ENCODE results near the gene B3GAT1. TPM values are rescaled to one million over a fixed set of nuclear protein-coding genes. Genes with fewer than 3 reads are reported as not detected.
"Not testable (repeated sequence)": the region's sequence is repeated elsewhere in the genome, so short reads cannot be mapped to it uniquely, and the experiment has no call there.

The B3GAT1 gene
- total RNA-seq, 1 donor from 2014 or later: 0.74 TPM

DNA sequence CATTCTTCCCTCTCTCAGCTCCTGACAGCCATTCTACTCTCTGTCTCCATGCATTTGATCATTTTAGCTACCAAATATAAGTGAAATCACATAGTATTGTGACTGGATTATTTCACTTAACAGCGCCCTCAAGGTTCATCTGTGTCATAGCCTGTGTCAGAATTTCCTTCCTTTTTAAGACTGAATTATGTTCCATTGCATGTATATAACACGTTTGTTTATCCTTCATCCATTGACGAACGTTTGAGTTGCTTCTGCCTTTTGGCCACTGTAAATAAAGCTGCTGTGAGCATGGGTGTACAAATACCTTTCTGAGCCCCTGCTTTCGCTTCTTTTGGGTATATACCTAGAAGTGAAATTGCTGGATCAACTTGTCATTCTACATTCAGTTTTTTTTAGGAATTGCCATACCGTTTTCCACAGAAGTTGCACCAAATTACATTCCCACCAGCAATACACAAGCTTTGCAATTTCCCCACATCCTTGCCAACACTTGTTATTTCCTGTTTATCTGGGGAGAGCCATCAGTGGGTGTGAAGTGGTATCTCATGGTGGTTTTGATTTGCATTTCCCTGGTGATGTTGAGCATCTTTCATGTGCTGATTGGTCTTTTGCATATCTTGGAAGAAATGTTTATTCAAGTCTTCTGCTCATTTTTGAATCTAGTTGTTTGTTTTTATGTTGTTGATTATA lies 62.8 kb downstream of the B3GAT1 start:
- no peak overlapping the region for H3K4me3 ChIP-seq
- H3K9me3 ChIP-seq: no peaks in the 10 kb centered on the region
- DNase-seq (ENCODE audit: extremely low spot score in 2 of 2): no peak
- no peak overlapping the region for H3K27ac ChIP-seq
- intact Hi-C loops (cut with DNase I): no loop called here
- no peak for TF ChIP-seq POLR2A (IDR thresholded peaks at IDR 0.05)
- no peak for TF ChIP-seq CTCF (IDR thresholded peaks at IDR 0.05)
- no peak for TF ChIP-seq POLR2AphosphoS5 (IDR thresholded peaks at IDR 0.05; ENCODE audit: insufficient read depth in 1 of 2, low read depth in 1 of 2)
- no peaks in the 10 kb centered on the region for H3K36me3 ChIP-seq
- no peaks in the 10 kb centered on the region for H3K27me3 ChIP-seq
- H3K4me1 ChIP-seq: no peaks in the 10 kb centered on the region

GRCh38 chr11:134347441-134347840 lies 64.6 kb downstream of the B3GAT1 start:
- Histone ChIP-seq H3K27me3 (no peaks in the 10 kb centered on the region), H3K4me3 (no peak overlapping the region), H3K9me3 (no peaks in the 10 kb centered on the region), H3K27ac (no peak overlapping the region), H3K4me1 (no peaks in the 10 kb centered on the region), H3K36me3 (no peaks in the 10 kb centered on the region)
- intact Hi-C loops (cut with DNase I): no loop called here
- peak; percentile 58 to 61 for DNase-seq (ENCODE audit: extremely low spot score in 2 of 2)
- TF ChIP-seq CTCF (IDR thresholded peaks at IDR 0.05): no peak
- TF ChIP-seq POLR2AphosphoS5 (IDR thresholded peaks at IDR 0.05; ENCODE audit: insufficient read depth in 1 of 2, low read depth in 1 of 2): no peak

- no peaks in the 10 kb centered on the region for H3K36me3 ChIP-seq
Measured at GRCh38 chr11:134346976-134347350, 65.1 kb downstream of the B3GAT1 start.

GRCh38 chr11:134346101-134346975 lies 65.7 kb downstream of the B3GAT1 start:
- no peaks in the 10 kb centered on the region for H3K9me3 ChIP-seq
- TF ChIP-seq POLR2AphosphoS5 (IDR thresholded peaks at IDR 0.05; ENCODE audit: insufficient read depth in 1 of 2, low read depth in 1 of 2) (no peak), POLR2A (IDR thresholded peaks at IDR 0.05) (no peak), CTCF (IDR thresholded peaks at IDR 0.05) (no peak)
- no peaks in the 10 kb centered on the region for H3K36me3 ChIP-seq
- intact Hi-C loops (cut with DNase I): no loop called here
- no peaks in the 10 kb centered on the region for H3K4me1 ChIP-seq
- no peak overlapping the region for H3K4me3 ChIP-seq
- no peak overlapping the region for H3K27ac ChIP-seq
- DNase-seq (ENCODE audit: extremely low spot score in 2 of 2): peak; percentile 74 to 96
- H3K27me3 ChIP-seq: no peaks in the 10 kb centered on the region

More at GRCh38 chr11:134346976-134347350, 65.1 kb downstream of the B3GAT1 start:
- peak in 1 of 2 donors; percentile 67 for DNase-seq (ENCODE audit: extremely low spot score in 2 of 2)
- H3K9me3 ChIP-seq: no peaks in the 10 kb centered on the region
- H3K27ac ChIP-seq: no peak overlapping the region
- no peaks in the 10 kb centered on the region for H3K4me1 ChIP-seq
- no peaks in the 10 kb centered on the region for H3K27me3 ChIP-seq
- intact Hi-C loops (cut with DNase I): no loop called here
- H3K4me3 ChIP-seq: no peak overlapping the region
- TF ChIP-seq POLR2A (IDR thresholded peaks at IDR 0.05): no peak
- no peak for TF ChIP-seq POLR2AphosphoS5 (IDR thresholded peaks at IDR 0.05; ENCODE audit: insufficient read depth in 1 of 2, low read depth in 1 of 2)
- TF ChIP-seq CTCF (IDR thresholded peaks at IDR 0.05): no peak

GRCh38 chr11:134345237-134345550 lies 66.8 kb downstream of the B3GAT1 start:
- no peak overlapping the region for H3K27ac ChIP-seq
- intact Hi-C loops (cut with DNase I): no loop called here
- H3K4me1 ChIP-seq: no peaks in the 10 kb centered on the region
- peak in 1 of 2 donors; percentile 42 for DNase-seq (ENCODE audit: extremely low spot score in 2 of 2)
- no peak overlapping the region for H3K4me3 ChIP-seq
- TF ChIP-seq POLR2AphosphoS5 (IDR thresholded peaks at IDR 0.05; ENCODE audit: insufficient read depth in 1 of 2, low read depth in 1 of 2) (no peak), POLR2A (IDR thresholded peaks at IDR 0.05) (no peak), CTCF (IDR thresholded peaks at IDR 0.05) (no peak)
- H3K9me3 ChIP-seq: no peaks in the 10 kb centered on the region
- H3K36me3 ChIP-seq: no peaks in the 10 kb centered on the region
- no peaks in the 10 kb centered on the region for H3K27me3 ChIP-seq

GRCh38 chr11:134344497-134345236 lies 67.4 kb downstream of the B3GAT1 start:
- H3K27me3 ChIP-seq; intact Hi-C loops (cut with DNase I); H3K27ac ChIP-seq; H3K36me3 ChIP-seq; H3K4me1 ChIP-seq; H3K4me3 ChIP-seq; H3K9me3 ChIP-seq: not testable (repeated sequence)
- DNase-seq (ENCODE audit: extremely low spot score in 2 of 2): peak in 1 of 2 donors; percentile 40
